GM18867 (cell line): ENCODE data around the gene P2RX7.
"Not testable (repeated sequence)": the region's sequence is repeated elsewhere in the genome, so short reads cannot be mapped to it uniquely, and the experiment has no call there.

Source experiments
- ATAC-seq: cut with Tn5 transposase; IDR thresholded peaks from one replicate; pipeline ENCODE4 v1.9.1; 2021; ENCODE audit warnings: mild to moderate bottlenecking, moderate library complexity; ENCODE audit not compliant: unreplicated experiment

Gene P2RX7

DNA sequence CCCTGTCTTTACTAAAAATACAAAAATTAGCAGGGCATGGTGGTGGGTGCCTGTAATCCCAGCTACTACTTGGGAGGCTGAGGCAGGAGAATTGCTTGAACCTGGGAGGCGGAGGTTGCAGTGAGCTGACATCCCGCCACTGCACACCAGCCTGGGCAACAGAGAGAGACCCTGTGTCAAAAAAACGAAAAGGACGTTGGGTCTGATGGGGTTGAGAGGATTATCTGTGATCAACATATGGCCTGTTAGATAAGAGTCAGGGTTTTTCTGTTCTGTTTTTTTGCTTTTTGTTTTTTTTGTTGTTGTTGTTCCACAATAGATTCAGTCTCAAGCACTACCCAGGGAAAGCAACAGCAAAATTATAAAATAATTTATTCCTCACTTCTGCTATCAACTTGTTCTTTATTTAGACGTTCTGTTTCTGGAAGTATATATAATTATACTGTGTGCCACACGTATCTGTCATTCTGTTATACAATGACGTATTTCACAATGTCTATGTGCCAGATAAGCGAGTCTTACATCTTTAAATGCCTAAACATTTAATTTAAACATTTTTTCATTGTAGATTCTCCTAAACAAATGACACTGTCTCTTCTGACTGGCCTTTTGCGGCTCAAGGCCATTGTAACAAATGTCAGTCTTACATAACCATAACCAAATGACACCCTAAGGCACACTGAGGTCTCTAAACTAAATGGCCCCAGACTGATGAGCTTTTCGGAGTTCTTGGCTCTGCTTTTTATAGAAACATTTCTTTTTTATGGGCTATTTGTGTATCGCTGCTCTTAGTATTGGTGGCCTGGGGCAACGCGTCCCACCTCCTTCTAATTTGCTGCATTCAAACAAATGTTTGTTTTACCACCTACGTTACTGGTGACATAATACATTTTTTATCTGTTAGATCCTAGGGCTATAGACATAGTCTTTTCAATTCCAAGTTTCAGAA is 70.0 kb downstream of the P2RX7 start:
- no peak for ATAC-seq

DNA sequence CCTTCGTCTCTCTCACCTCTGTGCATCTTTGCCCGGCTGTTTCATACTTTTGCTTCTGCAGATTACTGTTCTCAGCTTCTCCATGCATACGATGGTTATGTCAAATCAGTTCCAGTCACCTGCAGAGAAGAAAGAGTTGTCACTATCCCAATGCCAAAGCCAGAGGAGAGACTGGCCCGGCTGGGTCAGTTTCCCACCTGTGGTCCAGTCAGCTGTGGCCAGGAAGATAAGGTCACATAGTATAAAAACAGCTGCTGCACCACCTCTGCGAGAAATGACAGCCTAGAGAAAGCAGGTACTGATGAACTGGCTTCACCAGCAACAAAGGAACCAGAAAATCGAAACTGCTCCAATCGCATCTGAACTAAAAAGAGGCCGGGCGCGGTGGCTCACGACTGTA is 70.8 kb downstream of the P2RX7 start:
- ATAC-seq: no peak

DNA sequence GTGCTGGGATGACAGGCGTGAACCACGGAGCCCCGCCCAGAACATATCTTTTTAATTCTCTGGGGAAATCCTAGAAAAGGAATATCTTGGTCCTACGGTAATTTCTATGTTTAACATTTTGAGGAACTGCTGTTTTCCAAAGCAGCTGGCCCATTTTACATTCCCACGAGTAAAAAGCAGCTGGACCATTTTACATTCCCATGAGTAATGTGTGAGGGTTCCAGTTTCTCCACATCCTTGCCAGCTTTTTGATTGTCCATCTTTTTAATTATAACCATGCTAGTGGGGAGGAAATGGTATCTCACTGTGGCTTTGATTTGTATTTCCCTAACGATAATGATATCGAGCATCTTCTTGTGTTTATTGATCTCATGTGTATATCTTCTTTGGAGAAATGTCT is 72.8 kb downstream of the P2RX7 start:
- ATAC-seq: no peak

DNA sequence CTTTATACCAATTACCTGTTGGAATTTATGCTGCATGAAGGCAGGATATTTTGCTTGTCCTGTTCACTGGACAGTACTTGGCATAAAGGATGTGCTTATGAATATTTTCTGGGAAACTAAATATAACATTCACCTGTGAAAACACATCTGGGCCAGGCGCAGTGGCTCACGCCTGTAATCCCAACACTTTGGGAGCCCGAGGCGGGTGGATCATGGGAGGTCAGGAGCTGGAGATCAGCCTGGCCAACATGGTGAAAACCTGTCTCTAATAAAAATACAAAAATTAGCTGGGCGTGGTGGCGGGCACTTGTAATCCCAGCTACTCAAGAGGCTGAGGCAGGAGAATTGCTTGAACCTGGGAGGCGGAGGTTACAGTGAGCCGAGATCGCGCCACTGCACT is 75.9 kb downstream of the P2RX7 start:
- not testable (repeated sequence) for ATAC-seq

DNA sequence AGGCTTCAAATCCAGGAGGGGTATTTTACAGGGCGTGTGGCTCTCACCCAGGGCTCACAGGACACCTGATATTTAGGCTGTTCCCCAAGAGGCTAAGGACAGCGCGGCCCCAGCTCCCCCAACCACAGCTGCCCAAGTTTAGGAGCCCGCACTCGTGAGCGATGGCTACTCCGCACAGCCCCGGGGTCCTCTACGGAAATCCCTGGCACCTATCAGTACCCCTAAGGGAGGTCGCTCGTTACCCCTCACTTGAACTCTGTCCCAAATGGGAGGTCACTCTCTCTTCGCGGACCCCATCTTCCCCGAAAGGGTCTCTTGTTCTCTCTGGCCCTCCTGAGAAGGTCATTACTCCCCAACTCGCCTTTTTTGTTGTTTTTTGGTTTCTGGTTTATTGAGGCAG is 76.5 kb downstream of the P2RX7 start:
- ATAC-seq: no peak

DNA sequence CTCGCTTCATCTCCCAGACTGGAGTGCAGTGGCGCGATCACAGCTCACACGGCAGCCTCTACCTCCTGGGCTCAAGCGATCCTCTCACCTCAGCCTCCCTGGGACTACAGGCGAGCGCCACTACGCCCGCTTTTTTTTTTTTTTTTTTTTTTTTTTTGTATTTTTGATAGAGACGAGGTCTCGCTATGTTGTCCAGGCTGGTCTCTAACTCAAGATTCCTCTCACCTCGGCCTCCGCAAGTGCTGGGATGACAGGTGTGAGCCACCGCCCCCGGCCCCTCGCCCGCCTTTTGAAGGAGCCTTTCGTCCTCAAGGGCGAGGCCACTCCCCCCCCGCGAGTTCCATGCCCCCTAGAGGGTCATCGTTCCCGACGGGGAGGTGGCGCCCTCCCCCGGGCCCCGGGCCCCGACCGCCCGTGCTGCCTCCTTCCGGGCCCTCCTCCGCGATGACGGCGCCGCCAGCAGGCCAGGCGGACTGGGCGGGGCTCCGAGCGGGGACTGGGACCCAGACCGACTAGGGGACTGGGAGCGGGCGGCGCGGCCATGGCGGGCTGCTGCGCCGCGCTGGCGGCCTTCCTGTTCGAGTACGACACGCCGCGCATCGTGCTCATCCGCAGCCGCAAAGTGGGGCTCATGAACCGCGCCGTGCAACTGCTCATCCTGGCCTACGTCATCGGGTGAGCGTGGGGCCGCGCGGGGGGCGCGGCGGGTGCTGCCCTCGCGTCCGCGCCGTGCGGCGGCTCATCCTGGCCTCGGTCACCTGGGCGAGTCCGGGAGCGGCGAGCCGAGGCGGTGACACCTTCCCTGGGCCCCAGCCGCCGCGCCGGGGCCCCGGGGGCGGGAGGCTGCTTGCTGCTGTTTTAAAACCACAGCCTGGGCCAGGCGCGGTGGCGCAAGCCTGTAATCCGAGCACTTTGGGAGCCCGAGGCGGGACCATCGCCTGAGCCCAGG is 77.2 kb downstream of the P2RX7 start, which contains the start of gene P2RX4:
P2RX4 (plus strand) TSS at position 506 of the 949 bp plus-strand sequence; CDS start at position 542, 36 bp downstream.
- peak; percentile 92 for ATAC-seq

DNA sequence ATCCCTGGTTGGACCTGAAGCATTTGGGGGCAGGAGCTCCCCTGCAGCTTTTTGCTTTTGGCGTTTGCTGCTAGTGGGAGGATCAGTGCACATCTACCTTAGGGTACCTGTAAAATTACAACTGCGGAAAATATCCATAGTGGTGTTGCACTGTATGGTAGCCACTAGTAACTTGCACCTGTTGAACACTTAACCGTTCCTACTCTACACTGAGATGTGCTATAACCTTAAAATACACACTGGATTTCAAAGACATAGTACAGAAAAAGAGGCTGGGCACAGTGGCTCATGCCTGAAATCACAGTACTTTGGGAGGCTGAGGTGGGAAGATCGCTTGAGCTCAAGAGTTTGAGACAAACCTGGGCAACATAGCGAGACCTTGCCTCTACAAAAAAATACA is 80.2 kb downstream of the P2RX7 start:
- no peak for ATAC-seq

DNA sequence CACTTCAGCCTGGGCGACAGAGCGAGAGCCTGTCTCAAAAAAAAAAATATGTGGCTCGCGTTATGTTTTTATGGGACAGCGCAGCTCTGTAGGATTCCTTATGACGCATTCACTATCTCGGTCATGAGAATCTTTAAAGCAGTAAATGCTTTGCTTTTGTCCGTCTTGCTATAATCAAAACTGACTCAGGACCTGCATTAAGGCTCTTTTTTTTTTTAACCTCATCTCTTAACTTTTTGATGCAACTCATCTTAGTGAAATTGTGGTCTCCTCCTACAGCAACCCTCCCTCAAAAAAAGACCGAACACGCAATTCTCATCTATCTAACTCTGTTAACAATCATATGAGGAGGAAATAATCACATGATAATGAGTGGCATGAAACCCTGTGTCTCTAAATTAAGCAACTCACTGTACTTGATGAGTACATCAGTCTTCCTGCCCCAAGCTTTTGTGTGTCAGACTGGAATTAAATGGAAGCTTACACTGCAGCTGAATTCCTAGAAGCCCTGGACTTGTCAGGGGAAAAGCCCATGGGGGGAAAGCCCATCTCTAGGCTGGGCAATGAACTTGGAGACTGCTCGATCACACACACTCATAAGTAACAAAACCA is 81.6 kb downstream of the P2RX7 start:
- no peak for ATAC-seq

DNA sequence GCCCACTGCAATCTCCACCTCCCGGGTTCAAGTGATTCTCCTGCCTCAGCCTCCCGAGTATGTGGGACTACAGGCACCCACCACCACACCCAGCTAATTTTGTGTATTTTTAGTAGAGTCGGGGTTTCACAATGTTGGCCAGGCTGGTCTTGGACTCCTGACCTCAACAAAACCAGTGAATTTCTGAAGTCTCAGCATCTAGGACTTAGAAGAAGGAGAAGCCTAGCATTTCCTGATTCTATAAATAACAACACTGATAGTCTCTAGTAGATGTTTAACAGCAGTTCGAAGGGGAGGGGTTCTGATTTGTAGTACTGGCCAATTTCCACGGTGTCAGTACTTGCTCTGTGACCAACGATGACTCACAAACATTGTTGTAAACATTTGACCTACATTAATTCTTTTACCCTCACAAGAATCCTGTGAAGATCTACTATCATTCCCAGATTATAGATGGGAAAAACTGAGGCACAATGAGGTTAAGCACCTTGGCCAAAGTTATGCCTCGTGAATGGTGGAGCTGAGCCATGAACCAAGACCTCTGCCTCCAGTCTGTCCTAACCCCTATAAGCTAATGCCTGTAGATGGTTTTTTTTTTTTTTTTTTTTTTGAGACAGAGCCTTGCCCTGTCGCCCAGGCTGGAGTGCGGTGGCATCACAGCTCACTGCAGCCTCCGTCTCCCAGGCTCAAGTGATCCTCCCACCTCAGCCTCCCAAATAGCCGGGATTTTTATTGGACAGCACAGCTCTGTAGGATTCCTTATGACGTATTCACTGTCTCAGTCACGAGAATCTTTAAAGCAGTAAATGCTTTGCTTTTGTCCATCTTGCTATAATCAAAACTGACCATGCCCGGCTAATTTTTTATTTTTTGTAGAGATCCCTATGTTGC is 82.4 kb downstream of the P2RX7 start:
- ATAC-seq: no peak

DNA sequence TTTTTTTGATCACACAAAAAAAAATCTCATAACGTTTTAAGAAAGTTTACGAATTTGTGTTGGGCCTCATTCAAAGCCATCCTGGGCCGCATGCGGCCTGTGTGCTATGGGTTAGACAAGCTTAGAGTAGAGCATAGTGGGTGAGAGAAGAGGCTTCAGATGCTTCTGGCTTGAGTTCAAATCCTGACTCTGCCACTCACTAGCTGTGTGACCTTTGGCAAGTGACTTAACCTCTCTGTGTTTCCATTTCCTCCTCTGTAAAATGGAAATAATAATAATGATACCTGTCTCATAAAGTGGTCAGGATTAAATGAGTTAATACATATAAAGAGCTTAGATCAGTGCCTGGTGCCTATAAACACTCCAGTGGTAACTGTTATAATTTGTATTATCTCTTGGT is 83.4 kb downstream of the P2RX7 start:
- ATAC-seq: no peak

DNA sequence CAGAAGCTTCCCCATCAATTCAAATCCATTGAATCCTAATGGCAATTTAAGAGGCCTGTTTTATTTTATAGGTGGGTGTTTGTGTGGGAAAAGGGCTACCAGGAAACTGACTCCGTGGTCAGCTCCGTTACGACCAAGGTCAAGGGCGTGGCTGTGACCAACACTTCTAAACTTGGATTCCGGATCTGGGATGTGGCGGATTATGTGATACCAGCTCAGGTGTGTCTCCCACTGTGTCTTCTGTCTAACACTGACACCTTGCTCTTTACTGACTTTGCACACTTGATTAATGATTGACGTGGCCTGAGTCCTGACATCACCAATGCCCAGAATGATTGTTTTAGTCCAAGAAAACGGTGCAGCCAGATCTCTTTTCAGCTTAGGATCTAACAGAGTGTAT is 84.4 kb downstream of the P2RX7 start:
- no peak for ATAC-seq

DNA sequence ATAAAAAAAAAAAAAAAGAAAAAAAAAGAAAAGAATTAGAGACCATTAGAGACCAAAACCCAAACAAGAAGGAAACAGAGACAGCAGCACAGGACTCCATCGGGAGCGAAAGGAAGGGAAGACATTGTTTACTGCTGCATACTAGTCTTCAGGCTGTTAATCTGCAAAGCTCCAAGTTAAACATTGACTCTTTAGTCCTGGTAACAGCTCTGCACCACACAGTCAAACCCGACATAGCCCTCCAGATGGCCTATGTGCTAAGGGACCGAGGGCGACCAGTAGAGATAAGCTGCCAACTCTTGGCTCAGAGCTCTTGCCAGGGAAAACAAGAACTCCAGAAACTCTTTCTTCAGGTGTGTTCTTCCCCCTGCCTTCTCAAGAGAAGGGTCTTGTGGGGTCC is 85.1 kb downstream of the P2RX7 start:
- no peak for ATAC-seq

DNA sequence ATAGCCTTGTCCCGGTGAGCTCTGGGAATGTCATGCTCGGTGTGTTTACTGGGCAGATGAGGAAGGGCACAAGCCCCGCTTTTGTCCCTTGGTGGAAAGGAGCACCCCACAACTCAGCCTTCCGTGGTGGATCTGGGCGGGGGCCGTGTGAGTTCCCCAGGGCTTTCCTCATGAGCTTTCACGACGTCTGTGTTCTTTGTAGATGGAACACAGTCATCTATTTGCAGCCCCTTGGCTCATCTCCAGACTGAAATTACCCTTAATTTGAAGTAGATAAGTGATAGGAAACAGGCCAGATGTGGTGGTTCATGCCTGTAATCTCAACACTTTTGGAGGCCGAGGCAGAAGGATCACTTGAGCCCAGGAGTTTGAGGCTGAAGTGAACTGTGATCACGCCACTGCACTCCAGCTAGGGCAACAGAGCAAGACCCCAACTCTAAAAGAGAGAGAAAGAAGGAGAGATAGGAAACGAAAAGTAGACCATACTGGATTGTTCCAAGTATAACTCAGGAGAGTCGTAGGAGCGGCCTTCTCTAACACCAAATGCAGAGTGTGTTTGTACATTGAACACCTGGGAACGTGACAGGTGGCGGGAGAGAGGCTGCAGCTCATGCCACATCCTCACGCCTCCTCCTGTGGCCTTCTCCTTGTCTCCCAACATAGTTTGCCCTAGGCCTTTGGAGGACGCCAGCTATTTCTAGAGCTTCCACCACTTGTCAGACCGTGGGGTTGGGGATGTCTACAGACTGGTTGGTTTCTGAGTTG is 86.1 kb downstream of the P2RX7 start:
- no peak for ATAC-seq

DNA sequence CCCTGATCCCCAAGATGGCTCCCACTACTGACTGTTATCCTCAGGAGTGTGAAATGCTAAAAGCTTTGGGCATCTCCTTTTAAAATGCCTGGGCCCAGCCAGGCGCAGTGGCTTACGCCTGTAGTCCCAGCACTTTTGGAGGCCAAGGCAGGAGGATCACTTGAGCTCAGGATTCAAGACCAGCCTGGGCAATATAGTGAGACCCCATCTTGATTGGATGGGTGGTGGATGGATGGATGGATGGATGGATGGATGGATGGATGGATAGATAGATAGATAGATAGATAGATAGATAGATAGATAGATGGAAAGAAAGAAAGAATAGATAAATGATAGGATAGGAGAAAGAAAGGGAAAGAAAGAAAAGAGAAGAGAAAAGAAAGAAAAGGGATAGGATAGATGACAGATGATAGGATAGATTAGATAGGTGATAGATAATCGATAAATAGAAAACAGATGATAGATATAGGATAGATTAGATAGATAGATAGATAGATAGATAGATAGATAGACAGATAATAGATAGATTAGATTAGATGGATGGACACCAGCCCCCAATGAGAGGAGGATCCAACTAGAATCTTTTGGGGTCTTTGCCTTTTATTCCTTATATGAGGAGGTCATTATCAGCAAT is 86.8 kb downstream of the P2RX7 start:
- ATAC-seq: no peak

DNA sequence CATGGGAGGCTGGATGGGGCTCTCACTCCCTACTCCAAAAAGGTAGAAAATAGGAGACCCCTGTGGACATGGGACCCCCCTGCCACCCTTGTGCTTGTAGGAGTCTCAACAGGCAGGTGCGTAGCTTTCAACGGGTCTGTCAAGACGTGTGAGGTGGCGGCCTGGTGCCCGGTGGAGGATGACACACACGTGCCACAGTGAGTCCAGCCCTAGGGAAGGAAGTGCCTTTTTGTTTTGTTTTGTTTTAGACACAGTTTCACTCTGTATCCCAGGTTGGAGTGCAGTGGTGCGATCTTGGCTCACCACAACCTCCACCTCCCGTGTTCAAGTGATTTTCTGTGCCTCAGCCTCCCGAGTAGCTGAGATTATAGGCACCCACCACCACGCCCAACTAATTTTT is 90.2 kb downstream of the P2RX7 start:
- ATAC-seq: no peak

DNA sequence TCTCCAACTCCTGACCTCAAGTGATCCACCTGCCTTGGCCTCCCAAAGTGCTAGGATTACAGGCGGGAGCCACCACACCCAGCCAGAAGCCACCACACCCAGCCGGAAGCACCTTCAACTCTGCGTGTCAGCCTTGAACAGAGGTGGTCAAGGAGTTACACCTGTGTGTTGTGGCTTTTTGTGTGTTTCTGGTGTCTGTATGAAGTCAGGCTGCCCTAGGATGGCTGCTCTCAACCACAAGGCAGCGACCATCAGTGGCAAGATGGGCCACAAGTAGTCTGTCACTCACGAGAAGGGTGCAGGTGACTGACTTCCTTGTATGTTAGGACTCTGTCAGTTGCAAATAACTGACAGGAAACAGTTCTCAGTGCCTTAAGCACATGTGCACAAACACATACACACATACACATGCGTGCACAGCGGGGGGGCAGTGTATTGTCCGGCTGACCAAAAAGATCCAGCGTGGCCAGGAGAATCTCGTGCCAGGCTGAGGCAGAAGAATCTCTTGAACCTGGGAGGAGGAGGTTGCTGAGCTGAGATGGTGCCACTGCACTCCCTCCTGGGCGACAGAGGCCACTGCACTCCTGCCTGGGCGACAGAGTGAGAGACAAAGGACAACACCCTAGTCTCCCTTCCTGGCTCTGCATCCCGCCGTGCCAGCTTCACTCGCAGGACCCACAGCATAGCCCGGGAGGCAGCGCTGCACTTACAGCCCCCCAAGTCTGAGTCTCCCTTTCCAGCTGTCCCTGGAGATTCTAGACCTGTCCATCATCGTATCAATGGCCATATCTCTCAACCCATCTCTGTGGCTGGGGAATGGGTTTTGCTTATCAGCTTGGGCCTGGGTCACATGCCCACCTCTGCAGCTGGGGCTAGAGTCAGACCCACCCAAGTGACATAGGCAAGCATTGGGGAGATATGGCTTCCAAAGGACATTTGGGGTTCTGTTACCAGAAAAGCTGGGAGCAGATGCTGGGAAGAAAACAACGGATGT is 90.9 kb downstream of the P2RX7 start:
- no peak for ATAC-seq

DNA sequence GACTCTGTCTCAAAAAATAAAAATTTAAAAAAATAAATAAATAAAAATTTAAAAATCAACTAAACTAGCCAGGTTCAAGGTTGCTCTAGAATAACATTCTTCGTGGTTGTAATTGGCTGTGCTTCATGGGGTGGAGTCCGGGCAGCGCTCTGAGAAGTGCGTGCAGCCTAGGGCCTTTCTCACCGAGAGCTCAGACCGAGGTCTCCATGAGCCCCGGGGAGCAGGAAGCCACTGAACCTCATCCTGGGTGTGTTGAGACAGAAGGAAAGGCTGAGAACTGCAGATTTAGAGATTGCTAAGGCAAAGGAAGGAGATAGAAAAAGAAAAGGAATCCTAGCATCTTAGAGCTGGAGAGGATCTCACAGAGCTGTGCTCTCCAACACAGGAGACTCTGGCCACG is 91.9 kb downstream of the P2RX7 start:
- ATAC-seq: no peak

DNA sequence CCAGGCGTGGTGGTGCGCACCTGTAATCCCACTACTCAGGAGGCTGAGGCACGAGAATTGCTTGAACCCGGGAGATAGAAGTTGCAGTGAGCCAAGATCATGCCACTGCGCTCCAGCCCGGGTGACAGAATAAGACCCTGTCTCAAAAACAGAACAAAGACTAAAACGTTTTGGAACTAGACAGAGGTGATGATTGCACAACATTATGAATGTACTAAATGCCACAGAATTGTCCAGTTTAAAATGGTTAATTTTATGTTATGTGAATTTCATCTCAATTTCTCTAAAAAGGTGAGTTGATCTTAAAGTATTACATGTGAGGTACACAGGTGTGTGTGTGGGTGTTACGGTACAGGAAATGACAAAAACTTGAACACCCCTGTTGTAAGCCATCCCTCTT is 93.7 kb downstream of the P2RX7 start:
- ATAC-seq: no peak
